Gastroesophageal sphincter (tissue), 3 donors: ENCODE measurements around the gene NEK10.

ENCODE experiments used
- EP300 ChIP-seq: sonication (generic); formaldehyde crosslinking; IDR thresholded peaks from one replicate; pipeline ENCODE4 v1.6.1; 2017; ENCODE audit warnings: antibody characterized with exemption, mild to moderate bottlenecking
- POLR2A ChIP-seq, 2 donors: fragments of 450-650 bp; IDR thresholded peaks; one replicate each; pipeline ENCODE4 v1.6.1; 2017; ENCODE audit warnings: antibody characterized with exemption in 2 of 2, mild to moderate bottlenecking in 2 of 2, moderate library complexity in 1 of 2
- POLR2AphosphoS5 ChIP-seq: sonication (generic); formaldehyde crosslinking; IDR thresholded peaks from one replicate; pipeline ENCODE4 v1.6.1; 2017; ENCODE audit warnings: antibody characterized with exemption
- TF ChIP-seq, protein P1 (sequence below), 4 experiments: fragments of 200-600 bp in 2 of 4; fragments of 450-650 bp in 2 of 4; sonication (generic) in 1 of 4; IDR thresholded peaks; one replicate each; pipeline ENCODE4 v1.5.1; 2017 to 2019; ENCODE audit warnings: antibody characterized with exemption in 4 of 4, mild to moderate bottlenecking in 2 of 4, moderate library complexity in 2 of 4

DNA sequence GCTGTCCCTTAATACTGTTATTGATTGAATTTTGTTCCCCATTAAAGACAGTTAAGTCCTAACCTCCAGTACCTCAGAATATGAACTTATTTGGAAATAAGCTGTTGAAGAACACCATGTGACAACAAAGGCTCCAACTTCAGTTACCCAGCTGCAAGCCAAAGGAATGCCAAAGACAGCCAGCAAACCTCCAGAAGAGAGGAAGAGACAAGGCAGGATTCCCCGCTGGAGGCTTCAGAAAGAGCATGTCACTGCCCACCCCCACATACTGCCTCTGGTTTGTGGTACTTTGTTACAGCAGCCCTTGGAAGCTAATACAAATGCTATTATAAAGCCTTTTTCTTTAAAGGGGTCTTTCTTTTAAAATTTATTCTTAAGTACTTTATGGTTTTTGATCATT is 18.4 kb upstream of the NEK10 start:
- TF ChIP-seq, protein P1, sequence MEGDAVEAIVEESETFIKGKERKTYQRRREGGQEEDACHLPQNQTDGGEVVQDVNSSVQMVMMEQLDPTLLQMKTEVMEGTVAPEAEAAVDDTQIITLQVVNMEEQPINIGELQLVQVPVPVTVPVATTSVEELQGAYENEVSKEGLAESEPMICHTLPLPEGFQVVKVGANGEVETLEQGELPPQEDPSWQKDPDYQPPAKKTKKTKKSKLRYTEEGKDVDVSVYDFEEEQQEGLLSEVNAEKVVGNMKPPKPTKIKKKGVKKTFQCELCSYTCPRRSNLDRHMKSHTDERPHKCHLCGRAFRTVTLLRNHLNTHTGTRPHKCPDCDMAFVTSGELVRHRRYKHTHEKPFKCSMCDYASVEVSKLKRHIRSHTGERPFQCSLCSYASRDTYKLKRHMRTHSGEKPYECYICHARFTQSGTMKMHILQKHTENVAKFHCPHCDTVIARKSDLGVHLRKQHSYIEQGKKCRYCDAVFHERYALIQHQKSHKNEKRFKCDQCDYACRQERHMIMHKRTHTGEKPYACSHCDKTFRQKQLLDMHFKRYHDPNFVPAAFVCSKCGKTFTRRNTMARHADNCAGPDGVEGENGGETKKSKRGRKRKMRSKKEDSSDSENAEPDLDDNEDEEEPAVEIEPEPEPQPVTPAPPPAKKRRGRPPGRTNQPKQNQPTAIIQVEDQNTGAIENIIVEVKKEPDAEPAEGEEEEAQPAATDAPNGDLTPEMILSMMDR (IDR thresholded peaks at IDR 0.05) = no peak
- TF ChIP-seq EP300 = no peak
- no peak for TF ChIP-seq POLR2A (IDR thresholded peaks at IDR 0.05)
- no peak for TF ChIP-seq POLR2AphosphoS5
